ENCODE results near the gene COL20A1. TPM values are rescaled to one million over a fixed set of nuclear protein-coding genes. Genes with fewer than 3 reads are reported as not detected.
A peak's percentile ranks its signal among the peaks of the same experiment; 100 is the strongest.

COL20A1 gene
- total and polyA plus RNA-seq, 3 donors from 2014 or later, result 14.4 to 17.2 (median 17.1) TPM

GRCh38 chr20:63252284-63252711, 40.7 kb upstream of the COL20A1 start:
- H3K4me1 ChIP-seq, result peaks cover 23% of the 10 kb centered on the region

DNA sequence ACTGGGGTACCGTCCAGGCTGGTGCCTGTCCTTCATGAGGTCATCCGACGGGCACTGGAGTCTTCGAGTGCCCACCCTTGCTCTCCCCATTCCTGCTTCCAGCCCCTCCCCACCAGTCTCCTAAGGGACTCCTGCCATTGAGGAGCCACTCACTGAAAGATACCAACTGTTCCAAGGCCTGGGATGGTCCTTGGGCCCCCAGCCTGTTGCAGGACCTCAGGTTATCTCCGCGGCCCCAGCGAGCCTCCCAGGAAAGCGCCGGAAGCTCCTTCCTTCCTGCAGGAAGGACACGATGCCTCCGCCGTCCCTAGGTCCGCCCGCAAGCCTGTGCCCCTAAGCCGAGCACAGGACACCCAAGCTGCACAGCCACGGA, 39.9 kb upstream of the COL20A1 start:
- intact Hi-C loops (cut with DNase I; ENCODE audit: low total_unique reads), result no loop called here
- peaks cover 23% of the 10 kb centered on the region for H3K4me1 ChIP-seq
- H3K9me3 ChIP-seq, result no peaks in the 10 kb centered on the region
- TF ChIP-seq POLR2A (IDR thresholded peaks at IDR 0.05), result no peak
- TF ChIP-seq, protein P1, sequence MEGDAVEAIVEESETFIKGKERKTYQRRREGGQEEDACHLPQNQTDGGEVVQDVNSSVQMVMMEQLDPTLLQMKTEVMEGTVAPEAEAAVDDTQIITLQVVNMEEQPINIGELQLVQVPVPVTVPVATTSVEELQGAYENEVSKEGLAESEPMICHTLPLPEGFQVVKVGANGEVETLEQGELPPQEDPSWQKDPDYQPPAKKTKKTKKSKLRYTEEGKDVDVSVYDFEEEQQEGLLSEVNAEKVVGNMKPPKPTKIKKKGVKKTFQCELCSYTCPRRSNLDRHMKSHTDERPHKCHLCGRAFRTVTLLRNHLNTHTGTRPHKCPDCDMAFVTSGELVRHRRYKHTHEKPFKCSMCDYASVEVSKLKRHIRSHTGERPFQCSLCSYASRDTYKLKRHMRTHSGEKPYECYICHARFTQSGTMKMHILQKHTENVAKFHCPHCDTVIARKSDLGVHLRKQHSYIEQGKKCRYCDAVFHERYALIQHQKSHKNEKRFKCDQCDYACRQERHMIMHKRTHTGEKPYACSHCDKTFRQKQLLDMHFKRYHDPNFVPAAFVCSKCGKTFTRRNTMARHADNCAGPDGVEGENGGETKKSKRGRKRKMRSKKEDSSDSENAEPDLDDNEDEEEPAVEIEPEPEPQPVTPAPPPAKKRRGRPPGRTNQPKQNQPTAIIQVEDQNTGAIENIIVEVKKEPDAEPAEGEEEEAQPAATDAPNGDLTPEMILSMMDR (IDR thresholded peaks at IDR 0.05), result no peak
- H3K4me3 ChIP-seq, result peak overlapping the region; percentile 13 to 57
- WGBS, 2 donors, result 11 to 21% methylated on average over 12 to 16 of the region's 16 CpGs
- H3K36me3 ChIP-seq (ENCODE audit: low read depth, missing control alignments), result no peaks in the 10 kb centered on the region
- no peaks in the 10 kb centered on the region for H3K27me3 ChIP-seq
- no peak for DNase-seq
- H3K27ac ChIP-seq, result peak overlapping the region in 1 of 2 donors; percentile 19

More at GRCh38 chr20:63252284-63252711, 40.7 kb upstream of the COL20A1 start:
- Histone ChIP-seq H3K27ac (no peak overlapping the region), H3K9me3 (no peaks in the 10 kb centered on the region), H3K36me3 (ENCODE audit: low read depth, missing control alignments) (no peaks in the 10 kb centered on the region), H3K27me3 (no peaks in the 10 kb centered on the region), H3K4me3 (no peak overlapping the region)
- no peak for DNase-seq
- TF ChIP-seq, protein P1 (IDR thresholded peaks at IDR 0.05), result no peak
- no peak for TF ChIP-seq POLR2A (IDR thresholded peaks at IDR 0.05)
- intact Hi-C loops (cut with DNase I; ENCODE audit: low total_unique reads), result no loop called here
- WGBS, 2 donors, result 60% methylated on average over 1 to 8 of the region's 8 CpGs

DNA sequence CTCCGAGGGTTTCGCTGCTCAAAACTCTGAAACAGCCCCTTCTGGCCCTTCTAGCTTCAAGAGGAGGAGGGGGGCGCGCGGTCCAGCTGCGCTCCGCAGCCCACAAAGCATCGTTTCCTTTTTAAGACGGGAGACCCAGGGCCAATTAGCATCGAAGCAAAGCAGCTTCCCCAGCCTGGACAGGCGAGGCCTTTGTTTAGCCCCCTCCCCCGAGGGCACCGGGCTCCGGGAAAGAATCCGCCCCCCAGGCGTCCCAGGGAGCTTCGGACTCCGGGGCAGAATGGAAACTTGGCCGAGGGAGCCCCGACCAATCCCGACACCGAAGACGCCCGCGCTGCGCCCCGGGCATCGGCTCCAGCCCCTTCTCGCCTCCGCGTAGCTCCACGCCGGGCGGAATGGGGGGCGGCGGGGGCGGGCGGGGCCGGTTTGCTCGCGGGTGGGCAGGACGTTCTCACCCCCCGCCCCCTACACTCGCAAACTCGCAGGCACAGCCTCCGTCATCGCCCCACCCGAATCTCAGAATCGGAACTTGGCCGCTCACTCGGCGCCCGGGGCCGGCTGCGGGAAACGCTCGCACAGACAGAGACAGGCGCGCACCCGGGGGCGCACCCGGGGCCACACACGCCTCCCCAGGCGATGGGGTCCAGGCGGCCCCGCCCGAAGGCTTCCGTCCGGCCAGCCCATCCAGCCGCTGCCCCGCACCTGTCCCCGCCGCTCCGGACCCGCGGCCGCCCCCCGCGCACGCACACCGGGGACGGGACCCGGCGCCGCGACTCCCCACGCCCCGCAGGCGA, 39.4 kb upstream of the COL20A1 start:
- peaks cover 23% of the 10 kb centered on the region for H3K4me1 ChIP-seq
- H3K4me3 ChIP-seq, result peak overlapping the region; percentile 13 to 57
- H3K9me3 ChIP-seq, result no peaks in the 10 kb centered on the region
- no peaks in the 10 kb centered on the region for H3K36me3 ChIP-seq (ENCODE audit: low read depth, missing control alignments)
- peak; percentile 50 for DNase-seq
- intact Hi-C loops (cut with DNase I; ENCODE audit: low total_unique reads), result no loop called here
- WGBS, 2 donors, result 0 to 2% methylated on average over 9 to 33 of the region's 89 CpGs
- peak overlapping the region in 1 of 2 donors; percentile 19 for H3K27ac ChIP-seq
- no peaks in the 10 kb centered on the region for H3K27me3 ChIP-seq
- TF ChIP-seq, protein P1 (IDR thresholded peaks at IDR 0.05), result no peak
- no peak for TF ChIP-seq POLR2A (IDR thresholded peaks at IDR 0.05)

DNA sequence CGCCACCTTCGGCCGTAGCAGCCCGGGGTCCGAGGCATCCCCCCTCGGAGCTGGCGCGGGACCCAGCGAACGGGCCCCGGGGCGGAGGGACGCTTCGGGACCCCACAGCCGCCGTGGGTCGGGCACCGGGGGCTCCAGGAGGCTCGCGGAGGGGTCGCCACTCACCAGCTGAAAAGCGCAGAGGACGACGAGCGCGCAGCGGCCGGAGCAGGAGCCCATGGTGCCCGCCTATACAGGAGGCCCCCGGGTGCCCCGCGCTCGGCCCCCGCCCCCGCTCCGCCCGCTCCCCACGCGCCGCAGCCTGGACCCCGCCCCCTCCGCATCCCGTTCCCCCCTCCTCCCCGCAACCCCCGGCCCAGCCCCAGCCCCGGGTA, 38.8 kb upstream of the COL20A1 start, which contains the start of gene NKAIN4:
NKAIN4 (minus strand) TSS at position 232 of the 374 bp plus-strand sequence; CDS start at position 219, 13 bp downstream.
- H3K27ac ChIP-seq, result peak within 1 kb of the TSS in 1 of 2 donors; percentile 19
- peaks cover 23% of the 10 kb centered on the region for H3K4me1 ChIP-seq
- H3K36me3 ChIP-seq (ENCODE audit: low read depth, missing control alignments), result no peaks in the 10 kb centered on the region
- H3K27me3 ChIP-seq, result no peaks in the 10 kb centered on the region
- H3K9me3 ChIP-seq, result no peaks in the 10 kb centered on the region
- H3K4me3 ChIP-seq, result peak within 1 kb of the TSS; percentile 13 to 57
- intact Hi-C loops (cut with DNase I; ENCODE audit: low total_unique reads), result no loop called here
- no peak for DNase-seq
- no CpG with 5 or more reads among the region's 46 CpGs for WGBS, 2 donors
- TF ChIP-seq POLR2A (IDR thresholded peaks at IDR 0.05), result no peak
- TF ChIP-seq, protein P1 (IDR thresholded peaks at IDR 0.05), result no peak

Measured in testis (tissue), 3 donors.